ENCODE results near the gene ARNT2. TPM values are rescaled to one million over a fixed set of nuclear protein-coding genes. Genes with fewer than 3 reads are reported as not detected.

The ARNT2 gene
- total RNA-seq, 1 donor from 2014 or later, result 72.4 TPM

GRCh38 chr15:80559761-80560160 is 155.6 kb downstream of the ARNT2 start:
- peak; percentile 46 for DNase-seq (ENCODE audit: extremely low spot score, unreplicated experiment)
- Mint-ChIP-seq H3K9me3 (ENCODE audit: unreplicated experiment) (no peaks in the 10 kb centered on the region), H3K4me3 (ENCODE audit: unreplicated experiment) (no peak overlapping the region), H3K27ac (ENCODE audit: unreplicated experiment) (no peak overlapping the region), H3K36me3 (ENCODE audit: unreplicated experiment) (peaks cover 62% of the 10 kb centered on the region), H3K4me1 (ENCODE audit: unreplicated experiment) (peaks cover 44% of the 10 kb centered on the region), H3K27me3 (ENCODE audit: unreplicated experiment) (no peaks in the 10 kb centered on the region)
- no peak for TF ChIP-seq CTCF (IDR thresholded peaks at IDR 0.05)

- peak overlapping the region; percentile 50 for H3K27ac Mint-ChIP-seq (ENCODE audit: unreplicated experiment)
- H3K9me3 Mint-ChIP-seq (ENCODE audit: unreplicated experiment), result no peaks in the 10 kb centered on the region
- peak; percentile 70 for DNase-seq (ENCODE audit: extremely low spot score, unreplicated experiment)
- peaks cover 40% of the 10 kb centered on the region for H3K4me1 Mint-ChIP-seq (ENCODE audit: unreplicated experiment)
- no peaks in the 10 kb centered on the region for H3K27me3 Mint-ChIP-seq (ENCODE audit: unreplicated experiment)
- H3K4me3 Mint-ChIP-seq (ENCODE audit: unreplicated experiment), result no peak overlapping the region
- TF ChIP-seq CTCF (IDR thresholded peaks at IDR 0.05), result no peak
- peaks cover 60% of the 10 kb centered on the region for H3K36me3 Mint-ChIP-seq (ENCODE audit: unreplicated experiment)
These were observed 156.6 kb downstream of the ARNT2 start for GRCh38 chr15:80560601-80561400.

GRCh38 chr15:80561500-80561899 is 157.3 kb downstream of the ARNT2 start:
- Mint-ChIP-seq H3K27me3 (ENCODE audit: unreplicated experiment) (no peaks in the 10 kb centered on the region), H3K4me1 (ENCODE audit: unreplicated experiment) (peaks cover 43% of the 10 kb centered on the region), H3K4me3 (ENCODE audit: unreplicated experiment) (no peak overlapping the region), H3K27ac (ENCODE audit: unreplicated experiment) (peak overlapping the region; percentile 50), H3K9me3 (ENCODE audit: unreplicated experiment) (no peaks in the 10 kb centered on the region), H3K36me3 (ENCODE audit: unreplicated experiment) (peaks cover 60% of the 10 kb centered on the region)
- peak; percentile 19 for DNase-seq (ENCODE audit: extremely low spot score, unreplicated experiment)
- no peak for TF ChIP-seq CTCF (IDR thresholded peaks at IDR 0.05)

GRCh38 chr15:80562033-80562432 is 157.9 kb downstream of the ARNT2 start:
- Mint-ChIP-seq H3K27ac (ENCODE audit: unreplicated experiment) (peak overlapping the region; percentile 68), H3K4me3 (ENCODE audit: unreplicated experiment) (no peak overlapping the region), H3K36me3 (ENCODE audit: unreplicated experiment) (peaks cover 61% of the 10 kb centered on the region), H3K9me3 (ENCODE audit: unreplicated experiment) (no peaks in the 10 kb centered on the region), H3K27me3 (ENCODE audit: unreplicated experiment) (no peaks in the 10 kb centered on the region), H3K4me1 (ENCODE audit: unreplicated experiment) (peaks cover 48% of the 10 kb centered on the region)
- TF ChIP-seq CTCF (IDR thresholded peaks at IDR 0.05), result no peak
- DNase-seq (ENCODE audit: extremely low spot score, unreplicated experiment), result peak; percentile 17

GRCh38 chr15:80562846-80563245 is 158.7 kb downstream of the ARNT2 start:
- H3K27me3 Mint-ChIP-seq (ENCODE audit: unreplicated experiment), result no peaks in the 10 kb centered on the region
- peaks cover 53% of the 10 kb centered on the region for H3K36me3 Mint-ChIP-seq (ENCODE audit: unreplicated experiment)
- H3K9me3 Mint-ChIP-seq (ENCODE audit: unreplicated experiment), result no peaks in the 10 kb centered on the region
- H3K4me3 Mint-ChIP-seq (ENCODE audit: unreplicated experiment), result no peak overlapping the region
- peak; percentile 53 for DNase-seq (ENCODE audit: extremely low spot score, unreplicated experiment)
- no peak for TF ChIP-seq CTCF (IDR thresholded peaks at IDR 0.05)
- peaks cover 56% of the 10 kb centered on the region for H3K4me1 Mint-ChIP-seq (ENCODE audit: unreplicated experiment)
- peak overlapping the region; percentile 59 for H3K27ac Mint-ChIP-seq (ENCODE audit: unreplicated experiment)
